GM12864 (cell line): ENCODE results near the gene BTBD9.

Source experiments
- DNase-seq: peaks from one replicate; pipeline ENCODE4 v3.0.0-alpha.2; 2011; ENCODE audit warnings: low read depth
- H3K4me3 ChIP-seq: 2 replicates; pipeline ENCODE4 v1.5.1; 2011; ENCODE audit warnings: mild to moderate bottlenecking, low read depth, low read length, control low read depth
- TF ChIP-seq, protein P1 (sequence below): IDR thresholded peaks from 2 replicates; pipeline ENCODE4 v1.5.1; 2011; ENCODE audit warnings: low read depth, mild to moderate bottlenecking, moderate library complexity, low read length, control low read depth, inconsistent platforms; ENCODE audit errors: missing control alignments

Gene BTBD9

DNA sequence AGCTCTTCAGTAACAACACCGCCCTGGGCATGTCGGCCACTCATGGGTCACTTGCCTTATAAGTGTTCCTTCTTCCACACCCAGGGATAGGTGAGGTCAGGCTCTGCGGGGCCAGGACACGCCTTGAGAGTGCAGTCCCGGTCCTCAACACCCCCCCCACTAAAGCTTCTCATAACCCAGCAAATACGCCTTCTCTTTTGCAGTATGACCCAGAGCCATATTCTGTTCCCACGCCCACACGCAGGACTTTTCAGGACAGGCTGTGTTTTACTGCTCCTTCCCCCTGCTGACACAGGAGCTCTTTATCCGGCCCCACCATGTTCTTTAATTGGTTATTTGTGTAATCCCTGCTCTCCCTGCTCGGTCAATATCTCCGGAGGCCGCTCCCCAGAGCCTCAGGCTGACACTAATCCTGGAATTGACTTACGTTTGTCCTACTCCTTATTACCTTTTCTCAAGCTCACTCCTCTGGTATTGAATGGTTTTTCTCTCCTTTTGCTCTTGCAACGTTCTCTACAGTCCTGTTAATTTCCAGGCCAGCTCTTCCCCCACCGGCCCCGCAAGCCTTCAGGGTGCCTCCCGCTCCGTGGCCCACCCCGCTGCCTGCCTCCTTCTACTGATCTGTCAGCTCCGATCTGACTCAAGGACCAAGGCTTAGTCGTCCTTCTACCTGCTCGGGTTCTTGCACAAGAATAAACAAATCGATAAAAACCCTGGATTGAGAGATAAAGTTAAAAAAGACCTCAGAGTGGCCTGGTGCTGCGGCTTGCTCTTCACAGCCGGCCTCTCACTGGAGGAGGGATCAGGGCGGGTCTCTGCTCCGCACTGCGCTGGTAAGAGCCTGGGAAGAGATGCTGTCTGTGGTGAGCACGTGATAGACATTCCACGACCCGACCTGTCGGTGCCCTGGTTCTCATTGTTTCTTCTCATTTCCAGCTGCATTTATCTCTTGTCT is 462.7 kb downstream of the BTBD9 start:
- TF ChIP-seq, protein P1, sequence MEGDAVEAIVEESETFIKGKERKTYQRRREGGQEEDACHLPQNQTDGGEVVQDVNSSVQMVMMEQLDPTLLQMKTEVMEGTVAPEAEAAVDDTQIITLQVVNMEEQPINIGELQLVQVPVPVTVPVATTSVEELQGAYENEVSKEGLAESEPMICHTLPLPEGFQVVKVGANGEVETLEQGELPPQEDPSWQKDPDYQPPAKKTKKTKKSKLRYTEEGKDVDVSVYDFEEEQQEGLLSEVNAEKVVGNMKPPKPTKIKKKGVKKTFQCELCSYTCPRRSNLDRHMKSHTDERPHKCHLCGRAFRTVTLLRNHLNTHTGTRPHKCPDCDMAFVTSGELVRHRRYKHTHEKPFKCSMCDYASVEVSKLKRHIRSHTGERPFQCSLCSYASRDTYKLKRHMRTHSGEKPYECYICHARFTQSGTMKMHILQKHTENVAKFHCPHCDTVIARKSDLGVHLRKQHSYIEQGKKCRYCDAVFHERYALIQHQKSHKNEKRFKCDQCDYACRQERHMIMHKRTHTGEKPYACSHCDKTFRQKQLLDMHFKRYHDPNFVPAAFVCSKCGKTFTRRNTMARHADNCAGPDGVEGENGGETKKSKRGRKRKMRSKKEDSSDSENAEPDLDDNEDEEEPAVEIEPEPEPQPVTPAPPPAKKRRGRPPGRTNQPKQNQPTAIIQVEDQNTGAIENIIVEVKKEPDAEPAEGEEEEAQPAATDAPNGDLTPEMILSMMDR: no peak
- DNase-seq: no peak

DNA sequence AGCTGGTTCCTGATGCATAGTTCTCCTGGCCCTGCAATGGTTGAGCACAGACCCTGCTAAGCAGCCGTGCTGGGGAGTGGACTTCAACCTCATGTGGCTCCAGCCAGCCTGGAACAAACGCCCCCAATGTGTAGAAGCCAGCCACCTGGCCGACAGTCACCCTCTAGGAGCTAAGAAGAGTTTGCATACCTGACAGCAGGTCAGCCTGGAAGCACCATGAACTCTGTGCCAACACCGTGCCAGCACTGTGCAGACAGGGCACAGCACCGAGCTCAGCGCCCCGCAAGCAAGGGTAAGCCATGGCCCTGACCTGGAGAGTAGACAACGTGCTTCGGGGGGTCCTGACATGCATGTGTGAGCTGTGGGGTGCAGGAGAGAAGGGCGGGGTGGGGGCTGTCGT is 463.9 kb downstream of the BTBD9 start:
- H3K4me3 ChIP-seq: no peak overlapping the region
- no peak for DNase-seq
- TF ChIP-seq, protein P1: no peak

More for the DNA sequence above, 462.7 kb downstream of the BTBD9 start:
- no peak overlapping the region for H3K4me3 ChIP-seq

DNA sequence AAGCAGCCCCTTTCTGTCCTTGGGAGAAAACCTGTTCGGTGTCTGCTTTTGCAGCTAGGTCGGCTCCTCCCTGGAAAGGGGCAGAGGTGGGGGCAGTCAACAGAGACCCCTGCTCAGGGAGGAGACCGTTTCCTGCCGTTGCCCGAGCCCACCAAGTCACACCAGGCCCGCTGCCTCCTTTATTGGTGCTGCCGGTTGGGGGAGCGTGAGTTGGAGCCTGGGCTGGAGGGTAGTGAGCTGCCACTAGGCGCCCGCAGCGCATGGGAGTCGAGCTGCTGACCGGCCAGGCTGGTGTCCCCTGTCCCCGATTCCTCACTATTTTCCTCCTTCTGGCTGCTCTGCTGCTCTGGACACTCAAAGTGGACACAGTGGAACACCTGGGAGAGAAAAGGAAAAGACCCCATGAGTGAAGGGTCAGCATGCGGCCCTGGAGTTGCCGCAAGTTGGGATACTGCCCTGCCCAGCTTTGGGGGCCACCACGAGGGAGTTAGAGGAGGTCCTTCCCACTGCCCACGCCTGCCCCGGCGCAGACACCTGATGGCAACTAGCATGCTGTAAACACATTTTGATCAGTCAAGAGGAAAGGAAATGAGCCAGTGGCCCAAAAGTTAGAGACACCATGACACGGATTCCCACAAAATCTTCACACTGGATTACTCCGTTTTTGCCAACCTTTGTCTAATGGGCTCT is 464.8 kb downstream of the BTBD9 start:
- no peak overlapping the region for H3K4me3 ChIP-seq
- TF ChIP-seq, protein P1: no peak
- DNase-seq: no peak

DNA sequence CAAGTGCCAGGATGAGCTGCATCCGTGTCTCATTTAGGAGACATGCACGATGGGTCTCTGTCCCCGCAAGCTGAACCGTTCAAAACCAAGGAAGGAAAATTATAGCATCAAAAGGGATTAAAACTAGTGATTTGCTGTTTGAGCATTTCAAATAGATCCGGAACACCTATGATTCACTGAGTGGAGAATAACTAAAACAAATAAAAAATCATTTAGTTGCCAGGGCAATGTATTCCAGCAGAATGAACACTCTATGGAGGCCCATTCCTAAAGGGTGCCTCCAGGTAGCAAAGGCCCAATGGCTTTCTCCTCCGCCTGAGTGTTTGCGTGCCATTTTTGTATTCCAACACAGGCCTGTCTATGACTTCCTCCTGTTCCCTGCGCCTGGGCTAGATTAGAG is 465.4 kb downstream of the BTBD9 start:
- no peak overlapping the region for H3K4me3 ChIP-seq
- DNase-seq: no peak
- TF ChIP-seq, protein P1: no peak

DNA sequence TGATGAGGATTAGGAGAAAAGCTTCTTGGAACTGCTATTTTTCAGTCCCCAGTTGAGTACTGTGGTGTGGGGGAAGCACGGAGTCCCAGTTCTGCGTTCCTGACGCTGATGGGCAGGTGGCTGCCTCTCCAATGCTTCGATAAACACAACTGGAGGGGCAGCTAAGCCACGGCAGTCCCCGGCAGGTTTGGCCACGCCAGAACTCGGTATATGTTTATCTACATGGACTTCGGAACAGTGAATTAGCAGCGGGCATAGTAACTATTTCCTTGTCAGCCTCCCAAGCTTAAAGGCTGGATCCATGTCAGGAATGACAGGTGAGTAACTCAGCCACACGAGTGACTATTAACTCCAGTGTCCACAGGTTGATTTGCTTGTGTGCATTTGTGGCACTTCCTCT is 465.8 kb downstream of the BTBD9 start:
- no peak overlapping the region for H3K4me3 ChIP-seq
- DNase-seq: no peak
- TF ChIP-seq, protein P1: no peak

DNA sequence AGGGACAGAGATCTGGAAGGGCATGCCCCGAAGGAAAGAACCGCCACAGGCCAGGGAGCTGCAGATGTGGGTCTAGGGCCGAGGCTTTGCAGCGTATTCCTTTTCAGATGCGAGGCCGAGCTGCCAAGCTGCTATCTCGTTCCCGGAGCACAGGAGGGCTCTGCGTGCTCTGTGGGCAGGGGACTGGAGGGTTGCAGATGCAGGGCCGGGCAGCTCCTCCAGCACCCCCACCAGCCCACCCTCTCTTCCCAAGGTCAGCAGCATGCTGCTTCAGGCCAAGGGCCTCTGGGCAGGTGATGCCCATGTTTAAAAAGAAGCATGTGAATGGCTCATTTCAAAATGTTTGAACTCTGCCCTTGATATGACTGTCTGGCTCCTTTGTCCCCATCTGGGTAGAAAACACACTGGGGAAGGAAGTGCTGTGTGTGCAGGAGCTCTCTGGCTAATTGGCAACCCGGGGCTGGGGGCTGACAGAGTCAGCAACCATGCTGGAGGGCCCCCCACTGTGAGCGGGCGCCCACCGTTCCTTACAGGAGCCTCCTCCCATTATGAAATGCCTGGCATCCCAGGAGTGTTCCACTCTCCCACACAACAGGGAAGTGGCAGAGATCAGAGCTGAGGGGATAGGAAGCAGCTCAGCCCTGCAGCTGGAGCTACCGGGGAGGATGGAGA is 466.9 kb downstream of the BTBD9 start:
- no peak overlapping the region for H3K4me3 ChIP-seq
- TF ChIP-seq, protein P1: no peak
- DNase-seq: no peak
